ENCODE measurements around the gene ZNF76.

Gene ZNF76

DNA sequence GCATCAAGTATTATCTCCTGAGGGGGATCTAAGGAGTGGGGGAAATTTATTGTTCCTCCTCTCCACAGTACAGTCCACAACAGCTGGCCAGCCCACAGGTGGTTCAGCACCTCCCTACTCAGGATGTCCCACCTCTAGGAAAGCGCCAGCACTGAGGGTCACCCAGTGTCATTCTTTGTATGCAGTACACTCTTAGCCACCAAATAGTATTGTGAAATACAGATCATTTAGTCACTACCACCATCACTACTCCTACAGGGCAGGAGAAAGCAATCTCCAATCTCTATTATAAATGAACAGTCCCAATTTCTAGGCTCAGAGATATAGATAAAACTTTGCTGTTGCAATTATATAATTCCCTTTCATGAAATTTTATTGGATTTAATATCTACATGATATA lies 6.3 kb upstream of the ZNF76 start:
- TF ChIP-seq, protein P1, sequence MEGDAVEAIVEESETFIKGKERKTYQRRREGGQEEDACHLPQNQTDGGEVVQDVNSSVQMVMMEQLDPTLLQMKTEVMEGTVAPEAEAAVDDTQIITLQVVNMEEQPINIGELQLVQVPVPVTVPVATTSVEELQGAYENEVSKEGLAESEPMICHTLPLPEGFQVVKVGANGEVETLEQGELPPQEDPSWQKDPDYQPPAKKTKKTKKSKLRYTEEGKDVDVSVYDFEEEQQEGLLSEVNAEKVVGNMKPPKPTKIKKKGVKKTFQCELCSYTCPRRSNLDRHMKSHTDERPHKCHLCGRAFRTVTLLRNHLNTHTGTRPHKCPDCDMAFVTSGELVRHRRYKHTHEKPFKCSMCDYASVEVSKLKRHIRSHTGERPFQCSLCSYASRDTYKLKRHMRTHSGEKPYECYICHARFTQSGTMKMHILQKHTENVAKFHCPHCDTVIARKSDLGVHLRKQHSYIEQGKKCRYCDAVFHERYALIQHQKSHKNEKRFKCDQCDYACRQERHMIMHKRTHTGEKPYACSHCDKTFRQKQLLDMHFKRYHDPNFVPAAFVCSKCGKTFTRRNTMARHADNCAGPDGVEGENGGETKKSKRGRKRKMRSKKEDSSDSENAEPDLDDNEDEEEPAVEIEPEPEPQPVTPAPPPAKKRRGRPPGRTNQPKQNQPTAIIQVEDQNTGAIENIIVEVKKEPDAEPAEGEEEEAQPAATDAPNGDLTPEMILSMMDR (IDR thresholded peaks at IDR 0.05; ENCODE audit: borderline replicate concordance, insufficient read depth, low read depth, low read length) = no peak
- no peak overlapping the region for H3K4me3 ChIP-seq (ENCODE audit: low read depth, low read length)

DNA sequence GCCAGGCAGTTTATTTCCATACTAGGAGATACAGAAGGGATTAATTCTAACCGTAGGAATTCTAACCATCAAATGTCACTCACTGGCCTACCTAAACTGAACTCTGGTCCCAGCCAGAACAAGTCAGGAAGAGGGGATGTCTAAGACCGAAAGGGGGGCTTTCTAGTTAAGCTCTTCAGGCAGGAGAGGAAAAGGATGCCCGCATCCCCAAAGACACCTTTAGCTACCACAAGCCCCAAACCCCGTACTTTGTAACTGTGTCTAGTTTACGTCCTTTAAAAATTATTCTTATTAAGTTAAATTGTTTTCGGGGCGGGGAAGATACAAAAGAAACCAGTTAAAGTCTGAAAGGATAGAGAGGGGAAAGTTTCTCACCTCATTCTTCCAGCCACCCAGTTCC lies 1.2 kb upstream of the ZNF76 start:
- H3K4me3 ChIP-seq (ENCODE audit: low read depth, low read length) = peak overlapping the region; percentile 67

DNA sequence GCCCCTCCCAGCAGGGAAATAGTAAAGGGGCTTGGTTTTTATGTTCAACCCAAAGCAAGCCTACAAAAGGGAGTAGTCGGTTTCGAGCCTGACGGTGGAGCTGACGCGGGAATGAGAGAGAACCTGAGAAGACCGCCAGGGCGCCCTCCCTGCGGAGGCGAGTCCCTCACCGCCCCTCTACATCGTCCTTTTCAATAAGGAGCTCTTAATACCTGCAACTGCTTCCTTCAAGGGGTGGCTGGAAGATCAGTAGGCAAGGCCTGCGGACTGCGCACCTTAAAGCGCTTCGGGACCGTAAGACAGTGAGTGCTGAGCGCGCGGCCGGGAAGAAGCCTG lies 709 bp upstream of the ZNF76 start:
- H3K4me3 ChIP-seq (ENCODE audit: low read depth, low read length) = peak overlapping the region; percentile 67
- TF ChIP-seq, protein P1 (IDR thresholded peaks at IDR 0.05; ENCODE audit: borderline replicate concordance, insufficient read depth, low read depth, low read length) = no peak

More for the DNA sequence above, 1.2 kb upstream of the ZNF76 start:
- TF ChIP-seq, protein P1 (IDR thresholded peaks at IDR 0.05; ENCODE audit: borderline replicate concordance, insufficient read depth, low read depth, low read length) = no peak

DNA sequence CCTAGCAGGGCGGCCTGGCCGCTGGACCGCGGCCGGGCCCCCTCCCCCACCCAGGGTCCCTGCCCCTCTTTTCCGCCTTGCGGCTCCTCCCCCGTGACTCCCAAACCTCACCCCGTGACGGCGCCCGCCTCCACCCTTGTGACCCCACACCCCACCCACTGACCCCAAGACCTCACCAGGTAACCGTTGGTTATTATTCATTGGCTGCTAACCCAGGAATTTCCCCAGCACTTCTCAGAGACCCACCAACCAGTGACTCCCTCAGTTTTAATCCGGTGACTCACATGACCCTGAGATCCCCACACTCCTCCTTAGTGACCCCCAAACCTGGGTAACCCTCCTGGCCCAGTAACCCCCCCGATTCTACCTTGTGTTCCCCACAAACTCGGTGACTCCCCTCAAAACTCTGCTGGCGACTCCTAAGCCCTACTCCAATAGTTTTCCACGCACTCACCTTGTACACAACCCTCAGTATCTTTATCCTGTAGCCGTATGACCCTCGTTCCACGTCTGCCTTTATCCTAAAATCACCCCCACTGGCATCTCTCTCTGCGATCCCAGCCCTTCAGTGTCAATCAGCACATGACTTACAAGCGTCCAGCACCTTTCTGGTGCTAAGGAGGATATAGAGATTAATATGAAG lies 534 bp downstream of the ZNF76 start:
- H3K4me3 ChIP-seq (ENCODE audit: low read depth, low read length) = peak overlapping the region; percentile 67
- TF ChIP-seq, protein P1 (IDR thresholded peaks at IDR 0.05; ENCODE audit: borderline replicate concordance, insufficient read depth, low read depth, low read length) = no peak

DNA sequence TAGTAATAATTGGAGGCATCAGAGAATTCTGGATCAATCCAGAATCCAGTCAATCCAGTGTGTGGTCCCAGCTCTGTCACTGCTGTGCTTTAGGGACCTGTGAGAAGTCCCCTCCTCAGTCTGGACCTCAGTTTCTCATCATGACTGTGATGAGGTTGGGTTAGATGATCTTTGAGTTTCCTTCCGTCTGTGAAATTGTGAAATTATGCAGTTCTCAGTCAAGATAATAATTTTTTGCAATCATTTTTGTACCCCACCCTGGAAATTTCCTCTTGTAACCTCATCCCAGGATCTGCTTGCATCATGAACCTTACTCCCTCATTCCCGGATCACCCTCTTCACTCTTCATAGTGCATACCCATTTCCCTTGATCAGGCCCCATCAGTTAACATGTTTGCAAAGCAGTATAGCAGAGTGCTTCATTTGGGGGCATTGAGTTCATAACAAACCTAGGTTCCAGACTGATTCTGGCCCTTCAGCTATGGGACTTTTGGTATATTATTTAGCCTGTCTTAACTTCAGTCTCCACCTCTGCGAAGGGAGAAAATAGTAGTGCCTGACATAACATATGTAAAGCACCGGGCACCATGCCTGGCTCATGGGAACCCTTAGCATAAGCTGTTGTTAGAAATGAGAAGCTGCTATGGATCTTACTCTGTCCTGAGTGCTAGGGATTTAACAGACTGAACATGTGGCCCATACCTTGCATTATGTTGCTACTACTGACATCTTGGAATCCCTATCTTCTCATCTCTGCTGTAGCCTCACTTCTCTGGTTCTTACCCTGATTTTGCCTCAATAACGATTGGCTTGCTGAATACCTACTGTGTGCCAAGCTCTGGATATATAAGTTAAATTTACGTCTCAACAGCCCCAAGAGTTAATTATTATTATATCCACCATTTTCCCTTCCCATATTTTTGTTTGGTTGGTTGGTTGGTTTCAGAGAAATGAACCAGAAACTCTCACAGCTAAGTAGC lies 1.3 kb downstream of the ZNF76 start:
- no peak overlapping the region for H3K4me3 ChIP-seq (ENCODE audit: low read depth, low read length)
- TF ChIP-seq, protein P1 (IDR thresholded peaks at IDR 0.05; ENCODE audit: borderline replicate concordance, insufficient read depth, low read depth, low read length) = no peak

DNA sequence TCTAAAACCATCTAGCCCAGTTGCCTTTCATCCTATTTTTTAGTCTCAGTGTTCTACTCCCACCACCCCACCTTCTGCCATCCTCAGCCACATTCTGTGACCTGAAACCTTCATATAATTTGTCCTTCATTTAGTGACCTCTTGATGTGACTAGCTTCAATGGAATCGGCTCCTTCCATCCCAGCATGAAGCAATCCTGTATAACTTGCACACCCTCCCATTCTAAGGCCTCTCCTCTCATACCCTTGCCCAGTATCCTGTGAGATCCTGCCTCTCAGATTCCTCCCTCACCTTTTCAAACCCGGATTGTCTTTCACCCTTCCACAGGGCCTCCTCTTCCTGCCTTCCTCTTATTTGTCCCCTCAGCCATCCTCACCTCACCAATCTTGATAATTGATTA lies 3.1 kb downstream of the ZNF76 start:
- TF ChIP-seq, protein P1 (IDR thresholded peaks at IDR 0.05; ENCODE audit: borderline replicate concordance, insufficient read depth, low read depth, low read length) = no peak
- H3K4me3 ChIP-seq (ENCODE audit: low read depth, low read length) = no peak overlapping the region
